Activated CD4-positive, alpha-beta T cell treated with anti-CD3 and anti-CD28 coated beads, Interleukin-2, Interleukin-4, amounts not matched to agents 100 ng/mL and 50 ng/mL, durations not matched to agents 16 hours and 8 hours (primary cell): ENCODE data around the gene KCNH8.

ENCODE experiments used
- DNase-seq: peaks from one replicate; pipeline ENCODE4 v3.0.0-alpha.2; 2020; ENCODE audit warnings: low spot score

The KCNH8 gene

DNA sequence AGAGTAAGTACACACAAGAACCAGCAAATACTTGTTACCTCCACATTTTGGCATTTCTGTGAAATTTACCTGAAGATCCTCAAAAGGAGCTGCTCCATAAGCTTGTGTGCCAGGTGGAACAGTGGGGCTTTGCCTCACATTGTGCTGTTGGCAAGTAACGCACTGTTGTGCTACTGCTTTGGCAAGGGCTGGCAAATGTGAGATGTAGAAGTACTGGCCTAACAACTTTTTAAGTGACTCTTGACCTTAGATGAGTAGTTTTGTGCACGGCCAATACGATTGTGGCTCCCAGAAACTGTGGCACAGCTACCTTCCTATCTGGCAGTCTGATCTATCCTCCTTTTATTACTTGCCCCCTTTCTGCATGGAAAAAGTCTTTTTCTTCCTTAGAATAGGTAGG, 337.0 kb downstream of the KCNH8 start:
- DNase-seq: no peak

- DNase-seq: no peak
These were observed 339.1 kb downstream of the KCNH8 start for GRCh38 chr3:19487386-19487785.

DNA sequence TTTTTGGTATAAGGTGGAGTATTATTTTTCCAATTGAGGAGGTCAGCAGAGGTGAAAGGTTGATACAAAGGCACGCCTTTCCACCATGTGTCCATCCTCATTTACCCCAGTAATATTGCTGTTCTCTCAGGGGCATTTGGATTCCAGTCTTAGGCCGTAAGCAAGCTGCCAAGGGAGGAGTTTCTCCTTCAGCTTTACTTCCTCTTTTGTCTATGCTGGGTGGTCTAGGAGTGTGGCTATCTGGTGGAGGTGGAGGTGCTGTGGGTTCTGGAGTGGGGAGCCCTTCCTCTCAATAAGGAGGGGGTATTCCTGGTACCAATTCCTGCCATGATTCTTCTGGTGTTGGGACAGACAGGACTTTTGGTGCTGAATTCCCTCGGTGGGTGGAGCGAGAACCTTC, 340.6 kb downstream of the KCNH8 start:
- DNase-seq: no peak

GRCh38 chr3:19489936-19490335, 341.6 kb downstream of the KCNH8 start:
- DNase-seq: no peak

- DNase-seq: no peak
These were observed 357.9 kb downstream of the KCNH8 start for GRCh38 chr3:19506171-19506570.

- no peak for DNase-seq
These were observed 374.0 kb downstream of the KCNH8 start for GRCh38 chr3:19522305-19522704.

DNA sequence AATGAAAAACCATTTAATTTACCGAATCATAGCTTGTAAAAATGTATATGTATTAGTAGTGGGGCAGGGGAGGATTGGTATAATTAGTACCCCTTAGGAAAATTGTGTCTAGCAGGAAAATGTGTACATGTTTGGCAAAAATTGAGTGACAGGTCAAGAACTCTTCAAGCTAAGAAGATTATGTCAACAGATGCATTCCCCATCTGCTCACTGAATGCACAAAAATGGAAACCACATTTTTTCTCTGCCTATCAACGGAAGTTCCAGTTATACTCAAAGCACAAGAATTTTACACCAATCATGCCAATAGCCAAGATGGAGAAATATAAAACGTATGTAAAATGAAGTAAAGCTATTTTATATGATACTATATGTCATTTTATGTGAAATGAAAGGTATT, 377.8 kb downstream of the KCNH8 start:
- no peak for DNase-seq

DNA sequence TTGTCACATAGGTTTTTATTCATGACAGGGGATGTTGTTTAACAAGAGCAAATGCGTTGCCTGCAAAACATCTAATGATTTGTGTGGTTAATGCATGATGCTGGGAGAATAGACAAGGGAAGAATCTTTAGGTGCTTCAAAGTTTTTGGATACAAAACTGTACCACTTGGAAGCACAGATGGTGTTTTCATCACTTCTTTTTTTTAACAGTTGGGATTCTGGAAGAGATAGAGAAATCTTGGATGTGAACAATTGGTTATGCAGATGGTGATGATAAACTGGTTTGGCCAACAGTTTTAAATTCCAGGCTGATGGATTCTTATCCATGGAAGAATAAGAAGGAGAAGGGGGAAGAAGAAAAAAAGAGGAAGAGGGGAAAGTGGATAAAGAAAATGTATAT, 379.4 kb downstream of the KCNH8 start:
- no peak for DNase-seq

DNA sequence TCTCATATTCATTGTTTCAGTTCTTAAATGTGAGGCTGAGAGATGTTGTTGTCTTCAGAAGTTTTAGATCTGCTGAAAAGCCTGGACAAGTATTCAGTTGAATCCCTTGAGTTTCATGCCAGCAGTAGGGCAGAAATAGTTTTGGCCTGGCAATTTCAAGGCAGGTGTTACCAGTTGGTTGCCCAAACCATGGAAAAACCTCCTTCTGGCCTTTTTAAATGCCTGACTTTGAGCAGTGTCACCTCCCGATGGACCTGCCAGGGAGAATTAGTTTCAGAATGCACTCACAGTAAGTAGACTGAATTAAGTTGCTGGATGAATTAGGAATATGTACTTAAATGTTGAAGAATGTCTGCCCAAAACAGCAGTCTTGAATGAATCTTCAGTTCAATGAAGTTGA, 383.1 kb downstream of the KCNH8 start:
- no peak for DNase-seq

- DNase-seq: no peak
These were observed 391.4 kb downstream of the KCNH8 start for GRCh38 chr3:19539518-19540392.

DNA sequence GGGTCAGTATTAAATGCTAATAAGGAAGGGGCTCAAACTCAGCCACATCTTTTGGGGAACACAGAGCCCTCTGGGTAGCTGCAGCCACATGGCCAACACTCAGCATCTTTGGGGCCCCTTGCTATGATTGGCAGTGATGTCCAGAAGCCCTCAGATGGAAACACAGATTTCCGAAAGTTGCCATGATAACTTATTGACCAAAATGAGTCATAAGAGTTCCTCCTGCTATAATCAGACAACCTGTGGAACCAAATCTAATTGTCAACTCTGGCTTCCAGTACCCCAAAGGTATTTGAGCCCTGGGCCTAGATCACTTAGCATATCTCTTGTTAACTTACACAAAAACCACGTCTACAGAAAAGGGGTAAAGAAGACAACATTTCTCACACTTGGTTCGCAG, 392.2 kb downstream of the KCNH8 start:
- DNase-seq: no peak

- no peak for DNase-seq
These were observed 393.0 kb downstream of the KCNH8 start for GRCh38 chr3:19541284-19541683.

- peak; percentile 1 for DNase-seq
These were observed 395.0 kb downstream of the KCNH8 start for GRCh38 chr3:19543212-19543841.

DNA sequence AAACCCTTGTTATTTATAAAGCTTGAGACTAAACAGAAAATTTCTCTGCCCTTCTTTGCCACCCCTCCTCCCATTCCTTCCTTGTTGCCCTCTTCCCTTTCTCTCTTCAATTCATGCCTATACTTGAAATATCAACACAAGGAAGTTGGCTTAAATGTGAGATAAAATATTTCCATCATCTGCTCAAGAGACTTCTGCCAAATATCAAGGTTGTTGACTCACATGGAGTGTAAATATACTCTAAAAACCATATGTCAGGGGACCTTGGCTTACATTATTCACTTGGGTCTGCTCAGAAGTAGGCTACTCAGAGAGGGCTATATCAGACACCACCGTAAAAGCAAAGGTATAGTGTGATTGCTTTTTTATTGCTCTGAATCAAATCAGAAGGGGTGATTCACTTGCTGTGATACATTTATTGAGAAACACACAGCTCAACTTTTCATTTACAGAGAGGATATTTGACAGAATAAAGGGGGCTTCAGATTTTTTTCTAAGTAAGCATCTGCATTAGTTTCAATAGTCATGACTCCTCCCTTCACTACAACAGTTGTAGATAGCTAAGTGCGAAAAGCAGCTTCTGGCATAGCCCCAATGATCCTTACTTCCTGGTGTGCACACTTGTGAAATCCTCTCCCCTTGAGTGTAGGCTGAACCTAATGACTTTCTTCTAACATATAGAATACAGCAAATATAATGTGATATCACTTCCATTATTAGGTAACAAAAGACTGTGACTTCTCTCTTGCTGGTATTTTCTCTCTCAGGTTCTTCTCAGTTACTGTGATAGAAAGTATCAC, 399.6 kb downstream of the KCNH8 start:
- DNase-seq: no peak

GRCh38 chr3:19559724-19560442, 411.6 kb downstream of the KCNH8 start:
- no peak for DNase-seq

DNA sequence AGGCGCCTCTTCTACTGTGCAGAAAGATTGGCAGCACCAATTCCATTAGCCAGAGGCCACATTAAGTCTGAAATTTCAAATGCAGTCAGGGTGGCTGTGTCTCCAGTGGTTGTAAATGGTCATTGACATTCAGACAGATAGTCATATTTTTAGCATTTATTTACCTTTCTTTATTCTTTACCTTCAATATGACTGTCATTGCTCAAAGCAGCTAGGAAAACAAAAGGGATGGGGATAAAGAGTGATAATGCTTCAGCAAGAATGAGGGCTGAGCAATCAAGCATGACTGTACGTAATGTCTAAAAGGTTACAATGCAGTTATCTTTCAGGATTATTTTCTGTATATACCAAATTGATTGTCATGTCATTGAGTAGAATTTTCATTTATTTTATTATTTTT, 425.3 kb downstream of the KCNH8 start:
- DNase-seq: no peak

GRCh38 chr3:19574268-19574667, 426.0 kb downstream of the KCNH8 start:
- DNase-seq: no peak

DNA sequence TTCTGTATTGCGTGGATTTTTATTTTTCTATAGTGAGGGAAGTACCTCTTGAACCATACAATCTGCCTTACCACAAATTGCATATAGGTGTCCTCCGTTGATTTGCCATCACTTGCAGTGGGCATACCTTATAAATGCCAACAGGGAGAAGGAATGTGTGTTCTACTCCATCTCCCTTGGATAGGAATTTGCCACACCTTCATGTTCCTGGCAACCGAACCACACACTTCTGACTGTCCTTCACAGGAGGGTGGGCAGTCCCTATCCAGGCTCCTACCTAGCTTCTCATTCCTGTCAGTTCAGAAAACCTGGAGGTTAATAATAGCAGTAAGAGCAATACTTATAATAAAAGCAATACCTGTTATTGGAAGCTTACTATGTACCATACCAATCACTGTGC, 428.0 kb downstream of the KCNH8 start:
- DNase-seq: no peak
